Liver (tissue), 3 donors: Measurements from ENCODE around the gene SIRPD.

ENCODE experiments used
- ATF3 ChIP-seq: IDR thresholded peaks from 2 replicates; pipeline ENCODE4 v1.6.1; 2016; ENCODE audit warnings: antibody characterized with exemption
- CTCF ChIP-seq: fragments of 150-350 bp; IDR thresholded peaks from 2 replicates; pipeline ENCODE4 v1.5.1; 2017; ENCODE audit warnings: improper control_type of control experiment, low read depth, low read length; ENCODE audit not compliant: missing input control
- EGR1 ChIP-seq, 2 donors: IDR thresholded peaks; 2 replicates each; pipeline ENCODE4 v1.6.1; 2016 to 2018; ENCODE audit warnings: antibody characterized with exemption in 2 of 2, low read depth in 2 of 2
- MAX ChIP-seq: IDR thresholded peaks from 2 replicates; pipeline ENCODE4 v1.6.1; 2016; ENCODE audit warnings: antibody characterized with exemption
- RXRA ChIP-seq, 2 donors: IDR thresholded peaks; 2 replicates each; pipeline ENCODE4 v1.6.1; 2017 to 2018; ENCODE audit warnings: antibody characterized with exemption in 2 of 2, mild to moderate bottlenecking in 1 of 2
- YY1 ChIP-seq: IDR thresholded peaks from 2 replicates; pipeline ENCODE4 v1.6.1; 2016; ENCODE audit warnings: antibody characterized with exemption, mild to moderate bottlenecking
- donor health status: healthy.
- donor health status: healthy.

- no peak for TF ChIP-seq MAX
- no peak for TF ChIP-seq RXRA (IDR thresholded peaks at IDR 0.05)
- no peak for TF ChIP-seq CTCF
- no peak for TF ChIP-seq ATF3
- TF ChIP-seq EGR1 (IDR thresholded peaks at IDR 0.05; ENCODE audit: low read depth in 2 of 2): no peak
- TF ChIP-seq YY1: no peak
Observed at GRCh38 chr20:1505871-1506270, 51.6 kb downstream of the SIRPD start.
